NCI-H526 treated with DMSO at 0.1 percent for 48 hours (cell line): ENCODE measurements around the gene MIGA2.
"Not testable (repeated sequence)": the region's sequence is repeated elsewhere in the genome, so short reads cannot be mapped to it uniquely, and the experiment has no call there.

ENCODE experiments used
- DNase-seq: peaks from one replicate; lab custom pipeline; 2025; lab: John Stamatoyannopoulos, UW

MIGA2 gene

DNA sequence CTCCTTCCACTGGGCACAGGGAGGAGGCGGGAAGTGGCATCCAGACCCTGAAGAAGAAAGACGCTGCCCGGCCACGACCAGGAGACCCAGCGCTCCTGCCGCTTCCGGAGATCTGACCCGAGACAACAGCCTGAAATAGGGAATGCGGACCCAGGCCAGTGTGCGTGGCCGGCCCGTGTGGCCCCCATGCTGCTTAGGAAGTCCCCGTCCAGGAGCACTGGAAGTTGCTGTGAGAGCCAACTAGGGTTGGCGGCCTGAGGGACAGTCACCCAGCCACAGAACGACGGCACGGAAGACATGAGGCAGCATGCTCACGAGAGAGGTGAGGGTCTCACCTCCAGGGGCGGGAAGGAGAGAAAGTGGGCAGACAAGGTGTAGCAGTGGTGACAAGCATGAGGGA lies 25.3 kb upstream of the MIGA2 start:
- no peak for DNase-seq

DNA sequence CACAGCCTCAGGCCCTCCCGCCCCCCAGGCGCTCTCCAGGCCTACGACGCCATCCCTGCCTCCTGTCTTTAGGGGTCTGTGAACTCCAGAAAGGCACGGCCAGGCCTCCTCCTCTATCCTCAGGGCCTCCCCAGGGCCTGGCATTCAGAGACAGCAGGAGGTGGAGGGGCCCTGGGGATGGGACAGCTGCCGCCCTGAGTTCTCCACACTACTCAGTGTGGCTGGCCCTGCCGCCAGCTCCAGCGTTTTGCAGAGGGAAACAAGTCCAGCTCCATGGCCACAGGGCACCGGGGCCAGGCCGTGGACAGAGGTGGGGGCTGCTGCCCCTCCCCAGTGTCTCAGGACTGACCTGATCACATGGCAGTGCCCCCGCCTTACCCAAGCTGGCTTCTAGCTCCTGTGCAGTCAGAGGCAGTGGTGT lies 24.7 kb upstream of the MIGA2 start:
- DNase-seq, result no peak

DNA sequence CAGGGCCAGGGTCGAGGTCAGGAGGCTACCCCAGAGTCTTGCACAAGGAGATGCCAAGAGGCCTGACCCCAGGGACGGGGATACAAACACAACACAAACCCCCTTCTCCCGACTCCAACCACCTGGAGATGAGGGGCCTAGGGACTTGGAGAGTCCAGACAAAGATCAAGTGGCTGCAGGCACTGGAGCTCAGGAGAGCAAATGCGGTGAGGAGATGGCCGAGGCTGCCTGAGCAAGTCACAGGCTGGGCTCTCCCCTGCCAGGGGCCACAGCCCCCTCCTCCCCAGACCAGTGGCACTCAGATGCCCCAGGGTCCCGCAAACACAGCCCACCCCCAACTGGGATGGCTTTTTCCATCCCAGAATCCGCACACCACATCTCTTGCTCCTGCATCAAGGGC lies 24.1 kb upstream of the MIGA2 start:
- DNase-seq, result no peak

DNA sequence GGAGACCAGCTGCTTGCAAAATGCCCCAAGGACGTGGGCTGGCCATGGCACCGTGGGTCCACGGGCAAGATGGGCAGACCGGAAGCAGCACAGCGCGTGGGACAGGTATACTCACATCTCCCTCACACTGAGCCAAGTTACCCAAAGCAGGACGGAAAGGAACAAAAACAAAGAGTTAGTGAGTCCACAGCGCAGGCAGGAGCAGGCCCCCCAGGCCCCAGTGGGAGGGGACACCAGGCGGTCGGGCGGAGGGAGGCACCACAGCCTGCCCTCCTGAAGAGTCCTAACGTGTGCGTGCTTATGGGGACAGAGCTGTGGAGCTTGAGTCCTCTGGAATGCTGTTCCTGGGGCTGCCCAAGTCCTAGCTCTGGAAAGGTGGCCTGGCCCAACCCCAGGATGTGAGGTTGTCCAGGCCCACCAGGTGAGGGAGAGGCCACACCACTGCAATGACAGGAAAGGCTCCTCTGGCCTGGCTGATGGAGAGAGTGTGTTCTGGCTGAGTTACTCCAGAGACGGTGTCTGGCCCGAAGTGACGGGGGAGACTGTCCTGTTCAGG lies 23.5 kb upstream of the MIGA2 start:
- no peak for DNase-seq

DNA sequence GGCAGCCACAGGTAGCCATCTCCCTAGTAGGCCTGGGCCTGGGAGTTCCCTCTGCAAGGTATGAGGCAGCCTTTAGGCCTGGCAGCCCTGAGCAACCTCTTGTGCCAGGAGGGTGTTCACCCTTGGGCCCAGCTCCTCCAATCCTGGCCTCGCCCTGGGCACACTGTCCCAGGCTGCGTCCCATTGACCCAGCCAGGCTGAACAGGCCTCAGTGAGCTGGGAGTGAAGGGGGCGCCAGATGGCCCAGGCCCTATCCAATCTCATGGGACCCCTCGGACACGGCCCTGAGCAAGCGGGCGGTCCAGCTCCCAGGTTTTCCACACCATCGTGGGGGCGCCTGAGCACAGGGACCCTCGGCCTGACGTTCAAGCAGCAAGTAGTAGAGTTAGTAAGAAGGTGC lies 22.8 kb upstream of the MIGA2 start:
- no peak for DNase-seq

DNA sequence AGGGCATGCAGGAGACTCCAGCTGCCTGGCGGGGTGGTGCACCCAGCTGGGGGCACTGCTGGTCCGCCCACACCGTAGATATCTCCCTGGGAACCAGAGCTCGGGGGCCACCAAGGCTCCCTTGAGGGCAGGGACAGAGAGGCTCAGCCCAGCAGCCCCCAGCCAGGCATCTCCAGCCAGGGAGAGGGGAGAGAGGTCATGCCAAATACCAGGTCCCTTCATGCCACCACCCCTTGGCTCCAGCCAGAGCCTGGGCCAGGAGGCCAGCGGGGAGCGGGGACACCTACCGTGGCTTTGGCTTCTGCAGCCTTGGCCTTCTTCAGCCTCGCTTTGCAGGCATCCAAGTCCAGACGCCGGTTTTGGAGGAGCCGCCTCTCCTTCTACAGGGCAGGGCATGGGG lies 22.3 kb upstream of the MIGA2 start:
- no peak for DNase-seq

DNA sequence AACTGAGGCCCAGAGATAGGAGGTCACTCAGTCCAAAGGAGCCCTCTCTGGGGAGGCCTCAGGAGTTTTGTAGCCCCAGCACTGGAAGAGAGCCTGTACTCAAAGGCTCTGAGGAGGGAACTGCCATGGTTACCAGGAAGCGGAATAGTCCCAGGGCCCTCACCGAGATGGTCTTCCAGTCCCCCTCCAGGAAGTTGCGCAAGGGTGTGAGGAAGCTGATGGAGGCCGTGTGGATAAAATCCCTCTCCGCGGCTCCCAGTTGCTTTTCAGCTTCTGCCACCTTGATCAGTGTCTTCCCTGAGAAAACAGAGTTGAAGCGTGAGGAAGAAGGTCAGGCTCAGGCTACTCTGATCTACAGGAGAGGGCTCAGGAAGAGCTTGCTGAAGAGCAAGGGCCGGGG lies 21.8 kb upstream of the MIGA2 start:
- no peak for DNase-seq

DNA sequence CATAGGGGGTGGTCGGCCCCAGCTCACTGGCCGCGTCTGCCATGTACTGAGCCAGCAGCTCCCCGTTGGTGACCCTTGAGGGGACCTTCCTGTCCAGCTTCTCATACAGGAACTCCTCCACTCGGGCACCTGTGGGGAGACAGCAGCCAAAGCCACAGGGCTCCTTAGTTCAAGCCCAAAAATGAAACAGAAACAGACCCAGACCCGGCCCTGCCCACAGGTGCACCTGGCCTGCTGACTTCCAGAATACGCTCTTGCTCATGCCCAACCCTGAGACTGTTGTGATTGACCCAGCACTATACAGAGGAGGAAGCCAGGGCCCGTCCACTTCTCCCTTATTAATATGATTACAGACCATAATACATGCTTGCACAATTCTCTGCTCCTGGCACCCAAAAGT lies 15.3 kb upstream of the MIGA2 start:
- DNase-seq, result no peak

DNA sequence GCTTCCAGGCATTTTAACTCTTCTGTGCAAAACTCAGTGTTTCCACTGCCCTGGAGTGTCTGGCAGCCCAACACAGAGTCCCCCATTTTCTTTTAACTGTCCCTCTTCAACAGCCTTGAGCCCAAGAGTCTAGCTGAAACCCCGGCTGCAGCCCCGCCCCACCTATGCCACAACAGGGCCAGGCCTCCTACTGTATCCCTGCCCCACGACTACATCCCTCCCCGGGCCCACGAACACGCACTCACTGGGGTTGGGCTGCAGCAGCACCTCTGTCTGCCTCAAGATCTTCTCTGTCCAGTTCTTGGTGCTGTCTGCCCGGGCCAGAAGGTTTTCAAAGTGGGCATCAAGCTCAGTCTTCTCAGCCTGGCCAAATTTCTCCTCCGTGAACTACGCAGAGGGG lies 14.4 kb upstream of the MIGA2 start:
- DNase-seq, result no peak

DNA sequence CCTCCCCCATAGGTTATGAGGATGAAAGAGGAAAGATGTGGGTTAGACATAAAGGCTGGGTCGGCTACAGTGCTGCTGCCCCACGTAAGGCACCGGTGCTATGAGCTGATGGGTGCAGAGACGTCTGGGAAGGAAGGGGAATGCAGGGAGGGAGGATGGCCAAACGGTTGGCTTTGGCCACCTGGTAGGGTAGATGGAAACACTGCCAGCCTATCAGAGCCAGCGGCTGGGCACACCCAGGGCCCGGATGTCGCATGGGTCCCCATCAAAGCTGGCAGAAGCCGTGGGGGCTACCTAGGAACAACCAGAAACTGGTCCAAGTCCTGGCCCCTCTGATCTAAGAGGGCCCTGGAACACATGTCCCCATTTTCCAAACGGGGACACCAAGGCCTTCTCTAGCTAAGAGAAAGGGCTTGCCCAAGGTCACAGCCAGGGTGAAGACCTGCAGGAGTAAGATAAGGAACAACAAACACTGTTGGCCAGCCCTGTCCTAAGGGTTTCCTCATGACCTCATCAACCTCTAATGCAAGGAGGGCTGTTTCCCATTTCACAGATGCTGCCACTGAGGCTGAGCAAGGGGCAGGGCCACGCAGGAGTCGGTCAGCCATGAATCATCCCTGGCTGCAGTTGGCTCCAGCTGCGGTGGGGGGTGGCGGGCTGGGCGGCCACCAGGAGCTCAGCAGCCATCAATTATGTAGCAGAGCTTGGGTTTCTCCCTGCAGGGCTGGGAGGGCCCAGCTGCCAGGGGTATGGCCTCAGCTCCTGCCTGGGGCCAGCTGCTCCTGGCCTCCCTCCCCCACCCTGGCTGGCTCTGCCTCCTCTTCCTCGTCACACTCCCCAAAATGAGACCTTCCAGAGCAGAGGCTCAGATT lies 13.2 kb upstream of the MIGA2 start:
- no peak for DNase-seq

DNA sequence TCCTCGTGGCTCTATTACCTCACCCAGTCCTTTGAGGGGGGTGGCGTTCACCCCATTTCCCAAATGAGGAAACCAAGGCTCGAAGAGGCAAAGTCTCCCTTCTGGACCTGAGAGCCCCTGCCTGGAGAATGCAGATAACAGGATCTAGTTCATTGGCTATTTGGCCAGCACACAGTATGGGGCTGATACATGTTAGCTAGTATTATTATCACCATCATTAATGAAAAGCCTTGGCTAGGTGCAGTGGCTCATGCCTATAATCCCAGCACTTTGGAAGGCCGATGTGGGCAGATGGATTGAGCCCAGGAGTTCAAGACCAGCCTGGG lies 12.6 kb upstream of the MIGA2 start:
- DNase-seq, result no peak

DNA sequence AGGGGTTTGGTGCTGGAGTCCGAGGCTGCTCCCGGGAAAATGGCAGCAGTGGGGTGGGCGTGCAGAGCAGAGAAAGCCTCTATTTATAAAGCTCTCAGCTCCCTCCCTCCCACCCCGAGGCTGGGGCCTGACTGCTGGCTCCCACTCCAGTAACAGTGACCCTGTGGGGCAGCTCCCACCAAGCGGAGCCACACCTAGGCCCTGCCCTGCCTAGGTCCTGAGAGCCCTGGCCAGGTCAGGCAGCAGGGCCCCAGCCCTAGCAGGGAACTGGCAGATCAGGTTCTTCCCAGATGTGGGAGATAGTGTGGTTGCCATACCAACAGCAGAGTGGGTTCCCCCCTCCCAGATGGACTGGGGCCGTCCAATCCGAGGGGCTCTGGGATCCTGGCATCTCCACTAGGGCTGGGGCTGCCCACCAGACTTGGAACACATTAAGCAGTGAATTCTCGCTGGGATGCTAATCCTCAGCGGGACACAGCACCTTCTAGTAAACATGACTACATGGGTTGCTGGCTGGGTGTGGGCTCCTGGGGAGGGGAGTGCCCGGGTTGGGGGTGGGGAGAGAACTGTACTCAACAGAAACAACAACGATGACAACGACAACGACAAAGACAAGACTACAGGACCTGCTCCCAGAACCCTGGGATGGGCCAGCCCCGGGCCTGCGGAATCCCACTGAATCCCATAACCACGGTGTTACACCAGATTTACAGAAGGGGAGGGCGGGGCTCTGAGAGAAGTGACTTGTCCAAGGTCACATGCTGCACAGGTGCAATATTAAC lies 9.8 kb upstream of the MIGA2 start:
- DNase-seq, result no peak

DNA sequence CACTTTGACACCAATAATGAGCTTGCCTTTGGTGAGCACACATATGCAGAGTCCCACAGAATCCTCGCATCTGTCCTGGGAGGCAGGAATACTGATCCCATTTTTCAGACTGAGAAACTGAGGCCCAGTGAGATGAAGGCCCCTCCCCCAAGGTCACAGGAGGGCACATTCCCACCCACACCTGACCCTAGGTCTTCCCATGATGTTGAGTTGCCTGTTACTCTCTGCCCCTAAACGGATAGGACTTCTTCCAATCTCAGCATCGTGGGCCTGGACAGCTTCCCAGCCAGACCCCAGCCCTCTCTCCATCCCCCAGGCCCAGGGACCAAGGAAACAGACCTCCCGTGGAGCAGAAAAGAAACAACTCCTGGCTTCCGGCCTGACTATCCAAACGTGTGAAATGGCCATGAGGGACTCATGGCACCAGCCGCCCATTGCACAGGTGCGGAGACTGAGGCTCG lies 9.2 kb upstream of the MIGA2 start:
- DNase-seq, result no peak

DNA sequence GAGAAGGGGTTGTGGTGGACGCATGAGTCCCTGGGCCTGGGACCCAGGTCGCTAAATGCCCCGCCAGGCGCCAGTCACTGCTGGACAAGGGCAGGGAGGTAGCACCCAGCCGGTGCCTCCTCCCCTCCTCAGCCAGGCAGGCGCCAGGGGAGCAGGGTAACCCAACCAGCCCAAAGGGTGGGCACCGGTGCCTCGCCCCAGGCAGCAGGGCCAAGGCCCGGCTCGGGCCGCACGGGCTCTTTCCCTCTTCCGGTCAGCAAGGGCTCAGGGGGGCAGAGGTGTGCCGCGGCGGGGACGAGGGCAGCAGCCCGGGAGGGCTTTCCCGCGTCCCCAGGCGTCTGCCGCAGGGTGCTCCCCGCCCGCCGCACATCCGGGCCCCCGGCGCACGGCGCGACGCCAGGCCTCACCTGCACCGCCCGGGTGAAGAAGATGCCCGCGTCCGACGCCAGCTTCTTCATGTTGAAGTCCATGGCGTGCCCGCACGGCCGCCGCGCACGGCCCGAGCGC lies 8.7 kb upstream of the MIGA2 start:
- no peak for DNase-seq

DNA sequence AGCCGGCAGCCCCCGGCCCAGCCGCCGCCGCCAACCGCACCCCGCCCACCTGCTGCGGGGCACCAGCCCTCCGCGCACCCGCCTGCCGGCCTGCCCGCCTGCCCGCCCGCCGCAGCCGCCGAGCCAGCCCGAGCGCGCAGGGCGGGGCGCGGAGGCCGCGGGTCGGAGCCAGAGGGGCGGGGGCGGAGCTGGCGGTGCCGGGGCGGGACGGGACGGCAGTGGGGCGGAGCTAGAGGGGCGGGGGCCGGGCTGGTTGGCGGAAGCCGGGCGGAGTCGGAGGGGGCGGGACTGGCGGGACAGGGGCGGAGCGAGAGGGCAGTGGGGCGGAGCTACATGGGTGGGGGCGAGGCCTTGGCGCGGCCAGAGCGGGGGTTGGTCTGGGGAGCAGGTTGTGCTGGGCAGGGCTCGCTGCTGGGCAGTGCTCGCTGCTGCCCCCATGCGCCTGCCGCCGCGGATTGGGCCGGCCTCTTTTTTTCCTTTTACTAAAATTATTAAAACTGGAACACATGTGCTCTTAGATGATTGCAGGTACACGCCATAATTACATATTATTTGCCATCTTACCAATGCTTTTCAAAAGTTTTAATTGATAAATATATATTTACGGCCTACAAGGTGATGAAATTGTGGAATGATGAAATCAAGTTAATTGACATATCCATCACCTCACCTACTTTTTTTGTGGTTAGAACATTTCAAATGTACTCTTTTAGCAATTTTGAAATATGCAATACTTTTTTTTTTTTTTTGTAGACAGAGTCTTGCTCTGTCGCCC lies 8.0 kb upstream of the MIGA2 start, which contains the start of gene SH3GLB2:
Gene SH3GLB2 (minus strand): TSS at position 140 of the 775 bp plus-strand sequence. CDS start 177 bp downstream, outside the sequence.
- DNase-seq, result peak; percentile 68

DNA sequence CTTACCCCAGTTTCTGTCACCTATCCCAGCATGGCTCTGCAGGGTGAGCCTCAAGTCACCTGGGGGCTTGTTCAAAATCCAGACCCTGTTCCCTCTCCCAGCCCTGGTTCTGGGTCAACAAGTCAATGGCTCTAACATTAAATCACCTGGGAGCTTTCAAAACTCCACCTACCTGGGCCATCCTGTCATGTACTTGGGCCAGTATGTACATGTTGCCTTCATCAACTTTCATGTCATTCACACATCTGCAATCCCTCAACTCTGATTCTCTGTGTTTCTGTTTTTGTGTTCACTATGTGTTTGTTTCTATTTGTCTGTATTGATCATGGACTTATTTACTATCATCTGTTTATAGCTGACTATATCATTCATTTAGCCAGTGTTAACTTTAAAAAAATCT lies 6.2 kb upstream of the MIGA2 start:
- DNase-seq, result no peak

DNA sequence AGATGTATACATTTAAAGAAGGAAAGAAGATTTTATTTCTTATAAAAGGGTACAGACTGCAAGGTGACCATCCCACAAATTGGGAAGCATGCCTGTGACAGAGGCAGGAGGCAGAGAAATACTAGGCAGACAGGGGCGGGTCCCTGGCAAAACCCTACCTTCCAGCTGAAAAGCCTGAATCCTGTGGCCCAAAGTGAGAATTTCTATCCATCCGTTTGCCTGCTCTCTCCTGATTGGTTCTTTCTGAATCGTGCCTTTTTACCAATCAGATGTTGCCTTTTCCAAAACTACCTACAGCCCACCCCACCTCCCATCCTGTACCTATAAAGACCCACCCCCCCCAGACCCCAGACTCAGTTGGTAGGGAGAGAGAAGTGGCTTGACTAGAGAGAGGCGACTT lies 4.9 kb upstream of the MIGA2 start:
- no peak for DNase-seq

DNA sequence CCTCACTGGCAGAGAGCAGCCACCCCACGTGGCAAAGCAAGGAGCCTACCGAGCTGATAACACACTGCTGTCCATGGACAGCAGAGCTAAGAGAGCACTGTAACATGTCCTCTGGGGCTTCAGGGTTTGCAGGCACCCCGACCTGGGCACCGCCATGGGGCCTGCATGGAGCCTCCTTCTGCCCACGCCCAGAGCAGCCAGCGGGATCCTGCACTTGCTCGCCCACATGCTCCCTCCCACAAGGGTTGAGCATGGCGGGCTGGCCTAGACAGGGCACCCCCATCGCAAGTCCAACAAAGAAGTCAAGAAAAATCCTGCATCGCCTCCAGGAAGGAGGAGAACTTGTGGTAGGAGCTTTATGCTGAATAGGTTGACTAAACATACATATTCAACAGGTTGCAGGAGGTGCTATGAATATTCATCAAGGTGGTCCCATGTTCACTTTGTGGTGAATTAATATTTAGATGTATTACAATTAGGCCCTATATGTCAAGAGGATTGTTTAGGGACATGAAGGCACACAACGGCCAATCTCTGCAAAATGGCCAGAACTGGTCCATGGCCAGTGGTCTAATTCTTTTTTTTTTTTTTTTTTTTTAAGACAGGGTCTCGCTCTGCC lies 3.8 kb upstream of the MIGA2 start:
- no peak for DNase-seq

DNA sequence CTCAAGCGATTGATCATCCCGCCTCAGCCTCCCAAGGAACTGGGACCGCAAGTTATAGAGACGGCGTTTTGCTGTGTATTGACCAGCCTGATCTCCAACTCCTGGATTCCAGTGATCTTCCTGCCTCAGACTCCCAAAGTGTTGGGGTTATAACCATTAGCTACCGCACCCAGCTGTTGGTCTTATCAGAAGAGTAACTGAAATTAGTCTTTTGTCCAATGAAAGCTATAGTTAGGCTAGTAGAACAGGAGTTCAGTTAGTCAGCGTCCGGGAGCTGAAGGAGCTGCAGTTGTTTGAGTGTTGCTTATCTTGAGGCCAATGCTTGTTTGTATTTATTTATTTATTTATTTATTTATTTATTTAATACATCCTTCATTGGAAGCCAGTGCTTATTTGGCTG lies 3.2 kb upstream of the MIGA2 start:
- DNase-seq, result no peak

DNA sequence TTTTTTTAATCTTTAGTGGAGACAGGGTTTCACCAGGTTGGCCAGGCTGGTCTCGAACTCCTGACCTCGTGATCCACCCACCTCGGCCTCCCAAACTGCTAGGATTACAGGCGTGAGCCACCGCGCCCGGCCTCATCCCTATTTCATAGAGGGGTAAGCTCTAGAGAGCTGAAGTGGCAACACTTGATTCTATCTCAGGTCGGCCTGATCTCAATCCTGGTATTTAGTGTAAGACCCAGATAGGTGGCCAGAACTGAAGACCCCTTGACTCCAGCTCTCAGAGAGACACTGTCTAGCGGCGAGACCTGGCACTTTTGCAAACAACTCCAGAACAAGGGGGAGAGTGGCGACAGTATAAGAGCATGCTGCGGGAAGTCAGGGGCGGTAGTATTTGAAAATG lies 588 bp upstream of the MIGA2 start:
- not testable (repeated sequence) for DNase-seq

DNA sequence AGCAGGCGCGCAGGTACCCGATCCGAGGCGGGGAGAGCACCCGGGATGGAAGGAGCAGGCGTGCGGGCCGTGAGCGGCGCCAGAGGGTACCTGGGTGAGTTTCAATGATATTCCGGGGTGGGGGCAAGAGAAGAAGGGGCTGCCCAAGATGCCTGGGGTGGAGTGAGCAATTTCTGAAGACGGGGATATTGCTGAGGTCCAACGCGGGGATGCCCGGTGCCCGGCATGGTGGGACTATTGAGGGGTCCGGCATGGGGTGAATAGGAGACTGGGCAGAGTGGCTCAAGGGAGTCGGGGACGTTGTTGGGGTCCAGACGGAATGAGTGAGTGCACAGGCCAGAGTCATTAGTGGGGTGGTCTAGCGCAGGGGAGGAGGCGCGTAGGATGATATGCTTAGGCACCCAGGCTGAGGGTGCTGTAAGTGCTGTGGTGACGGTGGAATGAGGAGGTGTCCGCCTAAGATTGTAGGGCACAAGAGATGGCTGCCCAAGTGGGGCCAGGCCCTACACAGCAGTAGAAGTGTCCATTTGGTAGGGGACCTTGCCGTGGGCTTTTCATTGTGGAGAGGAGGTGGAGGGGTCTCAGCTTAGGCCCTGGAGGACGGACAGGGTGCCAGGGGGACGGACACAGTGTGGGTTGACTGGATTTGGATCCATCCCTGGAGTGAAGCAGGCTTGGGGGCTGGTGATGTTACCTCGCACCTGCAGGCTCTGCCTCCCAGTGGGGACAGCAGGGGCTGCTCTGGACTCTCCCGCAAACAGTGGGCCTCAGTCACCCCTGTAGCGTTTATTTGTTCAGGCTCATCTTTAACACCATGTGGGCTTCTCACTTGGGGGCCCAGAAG lies 719 bp downstream of the MIGA2 start:
- no peak for DNase-seq
